H1 (cell line): ENCODE measurements around the gene PSMF1. TPM values are rescaled to one million over a fixed set of nuclear protein-coding genes. Genes with fewer than 3 reads are reported as not detected.
A peak's percentile ranks its signal among the peaks of the same experiment; 100 is the strongest.

ENCODE experiments used
- BRCA1 ChIP-seq: IDR thresholded peaks from 2 replicates; pipeline ENCODE4 v1.6.1; 2012; ENCODE audit warnings: low read depth, low read length, improper control_type of control experiment
- CEBPB ChIP-seq: IDR thresholded peaks from 2 replicates; pipeline ENCODE4 v1.6.1; 2012; ENCODE audit warnings: low read depth, low read length
- CHD2 ChIP-seq: IDR thresholded peaks from 2 replicates; pipeline ENCODE4 v1.6.1; 2012; ENCODE audit warnings: low read length, improper control_type of control experiment
- TAF7 ChIP-seq: optimal IDR thresholded peaks from 2 replicates; pipeline ENCODE3; 2011; ENCODE audit warnings: low read depth, mild to moderate bottlenecking, inconsistent platforms, low read length, moderate library complexity, borderline replicate concordance
- USF2 ChIP-seq: IDR thresholded peaks from 2 replicates; pipeline ENCODE4 v1.6.1; 2011; ENCODE audit warnings: low read length, improper control_type of control experiment
- polyA plus RNA-seq, 7 experiments: library from polyadenylated mRNA; depleted of rRNA in 3 of 7; stranded (reverse) in 5 of 7; unstranded in 2 of 7; fragments of >200 nt in 5 of 7; fragments of 200-250 nt in 2 of 7; gene quantifications; 1 replicate in 5 of 7; 2 replicates in 1 of 7; 4 replicates in 1 of 7; pipeline versions ENCODE4 v1.2.1 to v1.2.3, GENCODE V29; 2011 to 2013; ENCODE audit warnings: missing spikeins in 2 of 7, mixed read lengths in 2 of 7
- total RNA-seq: library from RNA; stranded (reverse); fragmentation: NEBNext Ultra II Directional; extraction: Animal tissue kit (Norgen Biotek cat#: 25700); gene quantifications from 2 replicates; pipeline ENCODE4 v1.2.1, GENCODE V29; 2021

The PSMF1 gene
- total and polyA plus RNA-seq, 2 of the 8 experiments (the other 6 are each of a cell fraction or from before 2014, with no cell fraction given) = 106 to 159 TPM

DNA sequence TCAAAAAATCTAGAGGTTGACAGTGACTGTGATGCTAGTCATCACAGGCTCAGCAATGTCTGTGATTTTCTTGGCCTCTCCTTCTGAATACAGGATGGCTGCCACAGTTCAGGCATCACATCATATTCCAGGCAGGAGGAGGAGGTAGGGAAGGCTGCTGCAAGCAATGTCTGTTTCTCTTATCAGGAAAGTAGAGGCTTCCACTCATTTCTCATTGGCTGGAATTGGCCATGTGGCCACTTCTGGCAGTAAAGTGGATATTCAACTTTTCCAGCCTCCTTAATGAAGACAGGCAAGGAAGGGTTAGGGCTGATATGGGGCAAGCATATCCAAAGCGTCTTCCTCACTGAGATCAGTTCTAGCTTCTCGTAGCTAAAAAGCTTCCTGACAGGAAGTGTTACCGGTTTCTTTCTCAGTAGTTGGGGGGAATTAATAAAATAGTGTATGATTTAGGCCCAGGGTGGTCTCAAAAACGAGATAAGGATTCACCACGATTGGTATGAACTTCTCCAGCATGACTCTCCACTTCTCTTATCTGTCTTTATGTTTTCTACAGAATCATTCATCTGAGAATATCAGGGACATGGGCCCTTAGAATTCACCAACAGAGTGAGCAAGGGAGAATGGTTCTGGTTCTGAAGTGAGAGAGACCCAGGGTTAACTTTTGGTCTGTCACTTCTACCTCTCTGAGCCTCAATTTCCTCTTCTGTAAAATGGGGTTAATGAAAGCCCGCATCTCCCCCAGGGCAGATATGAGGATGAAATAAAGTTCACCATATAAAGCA is 32.7 kb upstream of the PSMF1 start (continued):
- TF ChIP-seq TAF7 (no peak), CHD2 (no peak), BRCA1 (no peak), USF2 (peak; percentile 57), CEBPB (no peak)
